ENCODE results near the gene PBX1.

PBX1 gene

DNA sequence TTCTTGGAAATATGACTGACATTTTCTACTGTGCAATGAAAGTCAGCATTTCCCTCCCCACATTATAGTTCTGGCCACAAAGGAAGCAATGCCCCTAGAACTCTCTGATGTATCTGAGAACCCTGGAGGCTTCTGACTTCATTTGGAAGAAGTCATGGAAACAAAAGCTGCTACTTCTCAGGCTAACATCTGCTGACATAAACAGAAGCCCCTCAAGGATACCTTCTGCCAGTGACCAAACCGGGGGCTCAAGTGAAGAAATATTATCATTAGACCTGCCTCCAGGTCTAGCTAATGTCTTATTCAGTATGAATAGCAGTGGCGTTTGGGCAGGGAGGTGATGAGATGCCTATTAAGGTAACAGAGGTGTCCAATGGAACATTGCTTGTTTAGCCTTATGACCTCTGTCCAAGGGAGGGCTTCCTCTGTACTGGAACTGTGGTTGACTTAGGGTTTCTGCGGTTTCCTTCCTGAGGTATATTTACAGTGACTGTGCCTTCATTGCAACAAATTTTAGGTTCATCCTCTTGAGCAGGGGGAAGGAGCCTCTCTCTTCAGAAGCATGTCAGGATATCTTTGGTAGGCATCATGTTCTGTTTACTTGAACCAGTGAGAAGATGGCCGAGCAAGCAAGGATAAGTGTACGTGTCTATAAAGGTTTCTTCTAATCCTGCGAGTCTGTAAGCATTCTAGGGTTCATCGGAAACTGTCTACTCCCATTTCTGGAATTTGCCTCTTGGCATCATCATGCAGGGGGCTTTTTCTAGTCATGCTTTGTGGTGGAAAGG, 161.7 kb downstream of the PBX1 start:
- Histone ChIP-seq H3K27me3 (ENCODE audit: low read depth, low read length) (no peaks in the 10 kb centered on the region), H3K36me3 (ENCODE audit: control insufficient read depth in 1 of 2, insufficient read depth in 2 of 2, low read length in 2 of 2) (no peaks in the 10 kb centered on the region), H3K9me3 (ENCODE audit: control insufficient read depth in 1 of 2, low read length in 2 of 2) (no peaks in the 10 kb centered on the region), H3K4me1 (ENCODE audit: control insufficient read depth in 1 of 2, insufficient read depth in 2 of 2, low read length in 2 of 2) (peaks cover 12 to 77% of the 10 kb centered on the region in 2 donors), H3K27ac (ENCODE audit: low read length) (no peak overlapping the region), H3K4me3 (ENCODE audit: low read depth in 1 of 2, low read length in 2 of 2) (no peak overlapping the region)

DNA sequence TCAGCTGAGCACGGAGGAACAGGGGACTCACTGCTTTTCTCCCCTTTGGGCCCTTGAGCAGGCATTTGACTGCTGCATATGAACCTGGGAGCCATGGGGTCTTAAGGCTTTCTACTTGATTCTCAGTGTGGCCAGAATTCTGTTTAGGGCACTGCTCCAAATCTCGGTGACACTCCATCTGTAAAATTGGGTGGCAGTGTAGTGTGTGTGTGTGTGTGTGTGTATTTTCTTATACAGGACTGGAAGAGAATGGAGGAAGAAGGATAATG, 162.2 kb downstream of the PBX1 start:
- no peak overlapping the region for H3K4me3 ChIP-seq (ENCODE audit: low read depth in 1 of 2, low read length in 2 of 2)
- H3K9me3 ChIP-seq (ENCODE audit: control insufficient read depth in 1 of 2, low read length in 2 of 2) = no peaks in the 10 kb centered on the region
- H3K27me3 ChIP-seq (ENCODE audit: low read depth, low read length) = no peaks in the 10 kb centered on the region
- H3K36me3 ChIP-seq (ENCODE audit: control insufficient read depth in 1 of 2, insufficient read depth in 2 of 2, low read length in 2 of 2) = no peaks in the 10 kb centered on the region
- H3K4me1 ChIP-seq (ENCODE audit: control insufficient read depth in 1 of 2, insufficient read depth in 2 of 2, low read length in 2 of 2) = peaks cover 12 to 77% of the 10 kb centered on the region in 2 donors
- H3K27ac ChIP-seq (ENCODE audit: low read length) = no peak overlapping the region

DNA sequence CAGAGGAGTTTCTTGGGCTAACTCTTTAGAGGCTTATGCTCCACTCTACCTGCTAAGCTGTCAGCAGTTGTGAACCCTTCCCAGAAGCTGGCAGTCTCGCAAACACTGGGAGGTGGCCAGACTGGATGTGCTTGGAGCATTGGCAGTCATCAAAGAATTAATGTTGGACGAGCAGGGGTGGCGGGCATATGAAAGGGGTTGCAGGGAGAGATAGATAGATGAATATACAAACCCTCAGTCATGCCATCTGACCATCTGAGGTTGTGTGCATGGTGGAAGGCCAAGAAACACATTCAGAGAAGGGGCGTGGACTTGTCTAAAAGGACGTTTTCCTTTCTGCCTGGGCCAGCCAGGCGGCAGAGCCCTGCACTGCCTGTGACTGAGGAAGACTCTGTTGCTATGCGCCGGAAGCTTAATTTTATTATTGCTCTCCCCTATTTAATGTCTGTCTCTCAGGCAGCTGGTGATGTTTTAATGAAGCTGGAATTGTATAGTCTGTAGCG, 164.4 kb downstream of the PBX1 start:
- Histone ChIP-seq H3K36me3 (ENCODE audit: control insufficient read depth in 1 of 2, insufficient read depth in 2 of 2, low read length in 2 of 2) (no peaks in the 10 kb centered on the region), H3K4me3 (ENCODE audit: low read depth in 1 of 2, low read length in 2 of 2) (no peak overlapping the region), H3K27me3 (ENCODE audit: low read depth, low read length) (no peaks in the 10 kb centered on the region), H3K27ac (ENCODE audit: low read length) (no peak overlapping the region), H3K4me1 (ENCODE audit: control insufficient read depth in 1 of 2, insufficient read depth in 2 of 2, low read length in 2 of 2) (peaks cover 16 to 71% of the 10 kb centered on the region in 2 donors), H3K9me3 (ENCODE audit: control insufficient read depth in 1 of 2, low read length in 2 of 2) (no peaks in the 10 kb centered on the region)

DNA sequence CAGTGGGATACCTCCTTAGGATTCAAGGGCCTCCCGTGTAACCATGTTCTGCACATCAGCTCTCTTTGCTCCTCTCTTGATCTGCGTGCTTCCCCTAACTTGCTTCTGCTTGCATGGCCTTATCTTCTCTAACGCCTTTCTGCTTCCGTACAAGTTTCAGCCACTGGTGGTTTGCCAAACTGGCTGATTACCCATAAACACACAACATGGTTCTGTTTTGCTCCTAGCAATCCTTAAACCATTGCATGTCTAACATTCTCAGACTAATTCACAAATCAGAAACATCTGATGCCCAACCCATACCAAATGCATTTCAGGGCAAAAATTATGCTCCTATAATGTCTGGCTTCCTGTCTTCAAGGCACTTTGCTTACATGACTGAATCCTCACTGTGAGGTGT, 166.4 kb downstream of the PBX1 start:
- Histone ChIP-seq H3K4me1 (ENCODE audit: control insufficient read depth in 1 of 2, insufficient read depth in 2 of 2, low read length in 2 of 2) (peaks cover 16 to 56% of the 10 kb centered on the region in 2 donors), H3K4me3 (ENCODE audit: low read depth in 1 of 2, low read length in 2 of 2) (no peak overlapping the region), H3K36me3 (ENCODE audit: control insufficient read depth in 1 of 2, insufficient read depth in 2 of 2, low read length in 2 of 2) (no peaks in the 10 kb centered on the region), H3K27me3 (ENCODE audit: low read depth, low read length) (no peaks in the 10 kb centered on the region), H3K27ac (ENCODE audit: low read length) (no peak overlapping the region), H3K9me3 (ENCODE audit: control insufficient read depth in 1 of 2, low read length in 2 of 2) (no peaks in the 10 kb centered on the region)

DNA sequence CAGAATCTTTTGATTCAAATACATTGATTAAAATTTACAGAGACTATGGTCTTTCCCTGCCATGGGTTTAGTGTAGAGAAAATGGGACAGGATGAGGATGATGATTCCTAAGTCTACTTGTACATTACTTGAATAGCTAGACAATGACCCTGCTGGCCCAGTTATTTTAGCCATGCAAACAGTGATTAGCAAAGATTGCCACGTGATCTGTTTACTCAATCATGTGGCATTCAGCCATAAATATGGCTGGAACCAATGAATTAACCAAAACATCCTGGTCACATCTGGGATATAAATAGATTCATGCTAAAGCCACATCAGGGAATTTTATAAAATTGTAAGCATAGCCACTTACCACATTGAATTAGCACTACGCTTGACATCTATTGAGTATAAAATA, 167.3 kb downstream of the PBX1 start:
- Histone ChIP-seq H3K36me3 (ENCODE audit: control insufficient read depth in 1 of 2, insufficient read depth in 2 of 2, low read length in 2 of 2) (no peaks in the 10 kb centered on the region), H3K27ac (ENCODE audit: low read length) (no peak overlapping the region), H3K27me3 (ENCODE audit: low read depth, low read length) (no peaks in the 10 kb centered on the region), H3K9me3 (ENCODE audit: control insufficient read depth in 1 of 2, low read length in 2 of 2) (no peaks in the 10 kb centered on the region), H3K4me3 (ENCODE audit: low read depth in 1 of 2, low read length in 2 of 2) (no peak overlapping the region), H3K4me1 (ENCODE audit: control insufficient read depth in 1 of 2, insufficient read depth in 2 of 2, low read length in 2 of 2) (peaks cover 16 to 47% of the 10 kb centered on the region in 2 donors)

DNA sequence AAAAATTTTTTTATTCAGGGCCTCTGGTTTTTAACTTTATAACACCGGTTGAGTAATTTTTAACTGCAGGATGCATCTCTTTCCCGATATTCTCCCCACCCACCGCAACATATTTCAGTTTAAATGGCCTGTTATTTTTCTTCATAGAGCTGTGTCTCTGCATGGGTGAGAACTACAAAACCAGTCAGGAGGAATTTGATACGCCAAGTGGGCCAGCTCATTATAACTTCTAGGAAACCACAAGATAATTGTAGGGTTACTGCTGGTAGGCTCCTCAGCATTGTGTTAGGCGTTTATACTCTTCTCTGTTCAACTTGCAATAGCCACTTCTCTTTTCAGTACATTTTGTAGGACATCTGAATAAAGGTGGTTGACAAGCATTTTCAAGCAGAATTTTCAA, 169.7 kb downstream of the PBX1 start:
- H3K27ac ChIP-seq (ENCODE audit: low read length) = no peak overlapping the region
- no peaks in the 10 kb centered on the region for H3K9me3 ChIP-seq (ENCODE audit: control insufficient read depth in 1 of 2, low read length in 2 of 2)
- H3K27me3 ChIP-seq (ENCODE audit: low read depth, low read length) = no peaks in the 10 kb centered on the region
- H3K4me1 ChIP-seq (ENCODE audit: control insufficient read depth in 1 of 2, insufficient read depth in 2 of 2, low read length in 2 of 2) = peaks cover 4 to 24% of the 10 kb centered on the region in 2 donors
- H3K36me3 ChIP-seq (ENCODE audit: control insufficient read depth in 1 of 2, insufficient read depth in 2 of 2, low read length in 2 of 2) = no peaks in the 10 kb centered on the region
- no peak overlapping the region for H3K4me3 ChIP-seq (ENCODE audit: low read depth in 1 of 2, low read length in 2 of 2)

DNA sequence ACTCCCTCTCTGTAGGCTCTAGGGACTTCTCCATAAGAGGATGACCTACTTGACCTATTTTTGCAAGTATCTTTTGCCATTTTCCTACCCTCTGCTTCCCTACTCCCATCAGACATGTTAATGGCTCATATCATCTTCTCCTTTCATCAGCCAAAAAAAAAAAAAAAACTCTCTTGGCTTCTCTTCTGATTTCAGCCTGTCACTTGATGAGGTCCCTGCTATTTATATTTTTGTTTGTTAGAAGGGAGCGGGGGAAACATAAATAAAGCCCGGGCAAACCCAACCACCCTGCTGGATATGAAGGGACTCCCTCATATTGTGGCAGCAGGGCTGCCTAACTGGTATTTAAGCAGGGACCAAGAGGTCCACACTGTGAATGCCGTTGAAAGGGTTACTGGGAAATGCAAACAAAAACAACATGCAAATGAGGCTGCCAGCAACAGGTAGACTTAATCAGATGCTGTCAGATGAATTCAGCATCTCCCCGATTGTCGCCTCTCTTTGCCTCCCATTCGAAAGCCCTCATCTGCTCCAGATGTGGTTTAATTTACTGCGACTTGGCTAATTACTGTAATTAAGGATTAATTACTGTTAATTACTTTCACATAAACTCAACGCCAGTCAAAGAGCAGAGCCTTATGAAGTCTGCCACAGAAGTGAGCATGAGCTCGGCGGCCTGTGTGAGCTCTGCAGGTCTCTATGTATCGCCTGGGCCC, 172.3 kb downstream of the PBX1 start:
- Histone ChIP-seq H3K27ac (ENCODE audit: low read length) (no peak overlapping the region), H3K9me3 (ENCODE audit: control insufficient read depth in 1 of 2, low read length in 2 of 2) (no peaks in the 10 kb centered on the region), H3K27me3 (ENCODE audit: low read depth, low read length) (no peaks in the 10 kb centered on the region), H3K4me3 (ENCODE audit: low read depth in 1 of 2, low read length in 2 of 2) (no peak overlapping the region), H3K36me3 (ENCODE audit: control insufficient read depth in 1 of 2, insufficient read depth in 2 of 2, low read length in 2 of 2) (no peaks in the 10 kb centered on the region), H3K4me1 (ENCODE audit: control insufficient read depth in 1 of 2, insufficient read depth in 2 of 2, low read length in 2 of 2) (peaks cover 2 to 3% of the 10 kb centered on the region in 2 donors)

DNA sequence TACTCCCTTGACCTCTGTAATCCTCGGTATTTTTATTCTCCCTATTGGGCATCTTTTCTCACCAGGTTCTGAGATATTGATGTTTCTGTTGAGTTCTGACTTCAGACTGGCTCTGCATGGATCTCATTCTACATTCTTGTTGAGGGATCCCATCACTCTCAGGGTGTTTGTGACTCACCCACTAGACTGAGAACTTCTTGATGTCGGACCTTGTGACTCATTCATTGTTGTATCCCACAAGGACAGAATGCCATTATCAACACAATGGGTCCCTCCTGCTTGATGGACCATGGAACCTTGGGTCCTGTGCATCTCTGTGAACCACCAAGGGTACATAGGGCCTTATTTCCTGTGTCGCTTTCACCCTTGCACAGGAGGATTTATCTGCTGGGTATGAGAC, 174.1 kb downstream of the PBX1 start:
- Histone ChIP-seq H3K36me3 (ENCODE audit: control insufficient read depth in 1 of 2, insufficient read depth in 2 of 2, low read length in 2 of 2) (no peaks in the 10 kb centered on the region), H3K27me3 (ENCODE audit: low read depth, low read length) (no peaks in the 10 kb centered on the region), H3K27ac (ENCODE audit: low read length) (no peak overlapping the region), H3K4me3 (ENCODE audit: low read depth in 1 of 2, low read length in 2 of 2) (no peak overlapping the region), H3K4me1 (ENCODE audit: control insufficient read depth in 1 of 2, insufficient read depth in 2 of 2, low read length in 2 of 2) (peaks cover 0 to 3% of the 10 kb centered on the region in 2 donors), H3K9me3 (ENCODE audit: control insufficient read depth in 1 of 2, low read length in 2 of 2) (no peaks in the 10 kb centered on the region)

DNA sequence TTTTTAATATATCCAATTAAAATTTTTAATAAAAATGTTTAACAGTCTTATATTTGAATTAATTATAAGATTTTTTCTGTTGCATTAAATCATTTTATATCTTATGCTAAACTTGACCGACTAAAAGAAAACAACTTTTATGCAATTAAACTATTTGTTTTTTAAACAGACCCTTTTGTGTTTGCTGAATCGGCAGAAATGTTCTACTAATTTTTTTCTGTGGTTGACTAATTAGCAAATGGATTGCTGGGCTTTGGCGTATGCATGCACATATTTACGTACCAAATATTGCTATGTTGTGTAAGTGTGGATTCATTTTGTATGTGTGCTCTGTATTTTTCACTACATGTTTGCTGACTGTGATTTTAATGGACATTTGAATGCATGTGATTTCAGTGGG, 174.8 kb downstream of the PBX1 start:
- H3K4me3 ChIP-seq (ENCODE audit: low read depth in 1 of 2, low read length in 2 of 2) = no peak overlapping the region
- no peak overlapping the region for H3K27ac ChIP-seq (ENCODE audit: low read length)
- no peaks in the 10 kb centered on the region for H3K9me3 ChIP-seq (ENCODE audit: control insufficient read depth in 1 of 2, low read length in 2 of 2)
- H3K4me1 ChIP-seq (ENCODE audit: control insufficient read depth in 1 of 2, insufficient read depth in 2 of 2, low read length in 2 of 2) = peaks cover 0 to 3% of the 10 kb centered on the region in 2 donors
- H3K27me3 ChIP-seq (ENCODE audit: low read depth, low read length) = no peaks in the 10 kb centered on the region
- no peaks in the 10 kb centered on the region for H3K36me3 ChIP-seq (ENCODE audit: control insufficient read depth in 1 of 2, insufficient read depth in 2 of 2, low read length in 2 of 2)

DNA sequence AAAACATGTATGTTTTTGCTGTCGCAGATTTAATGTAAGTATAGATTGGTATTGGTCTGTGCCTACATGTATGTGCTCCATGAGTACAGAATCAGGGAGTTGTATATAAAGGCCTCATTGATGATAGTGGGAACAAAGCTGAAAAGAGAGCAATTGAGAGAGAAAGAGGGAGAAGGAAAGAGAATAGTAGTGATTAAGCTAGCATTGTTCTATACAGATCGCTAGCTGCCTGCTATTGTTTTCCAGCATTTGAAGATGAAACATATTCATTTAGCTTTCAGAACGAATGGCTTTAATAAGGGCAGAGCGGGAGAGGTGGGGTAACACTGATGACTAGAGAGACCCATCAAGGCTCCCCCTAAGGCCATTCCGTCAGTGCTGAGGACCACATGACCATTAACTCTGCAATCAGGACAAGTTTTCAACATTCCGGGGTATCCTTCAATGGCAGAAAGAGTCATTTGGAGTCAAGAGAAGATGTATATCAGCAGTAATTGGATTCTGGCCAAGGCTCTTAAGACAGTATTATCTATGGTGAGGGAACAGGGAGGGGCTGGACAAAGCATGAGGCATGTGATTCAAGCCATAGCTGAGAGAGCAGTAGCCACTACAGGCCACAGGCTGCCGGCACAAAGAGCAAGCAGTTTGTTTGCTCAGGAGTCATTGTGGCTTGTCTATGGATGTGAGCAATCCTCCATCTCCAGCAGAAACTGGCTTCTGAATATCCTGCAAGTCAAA, 176.5 kb downstream of the PBX1 start:
- Histone ChIP-seq H3K4me1 (ENCODE audit: control insufficient read depth in 1 of 2, insufficient read depth in 2 of 2, low read length in 2 of 2) (peaks cover 0 to 3% of the 10 kb centered on the region in 2 donors), H3K9me3 (ENCODE audit: control insufficient read depth in 1 of 2, low read length in 2 of 2) (no peaks in the 10 kb centered on the region), H3K36me3 (ENCODE audit: control insufficient read depth in 1 of 2, insufficient read depth in 2 of 2, low read length in 2 of 2) (no peaks in the 10 kb centered on the region), H3K4me3 (ENCODE audit: low read depth in 1 of 2, low read length in 2 of 2) (no peak overlapping the region), H3K27me3 (ENCODE audit: low read depth, low read length) (no peaks in the 10 kb centered on the region), H3K27ac (ENCODE audit: low read length) (no peak overlapping the region)

DNA sequence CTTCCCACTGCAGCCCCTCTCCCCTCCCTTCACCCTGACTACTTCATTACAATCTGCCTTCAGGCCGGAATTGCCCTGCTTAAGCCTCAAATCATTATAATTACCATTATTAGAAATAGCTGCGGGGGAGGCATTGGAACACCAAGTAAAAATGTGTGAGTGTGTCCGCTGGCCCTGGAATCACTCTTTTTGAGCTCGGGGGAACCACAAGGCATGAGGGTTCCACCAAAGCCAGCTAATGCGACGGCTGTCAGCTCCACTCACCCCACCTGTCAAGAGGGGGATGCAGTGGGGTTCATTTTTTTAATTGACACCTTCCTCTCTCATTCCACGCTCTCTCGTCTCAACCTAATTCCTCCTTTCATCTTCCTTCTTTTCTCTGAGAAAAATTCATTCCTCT, 177.2 kb downstream of the PBX1 start:
- Histone ChIP-seq H3K27ac (ENCODE audit: low read length) (no peak overlapping the region), H3K27me3 (ENCODE audit: low read depth, low read length) (no peaks in the 10 kb centered on the region), H3K36me3 (ENCODE audit: control insufficient read depth in 1 of 2, insufficient read depth in 2 of 2, low read length in 2 of 2) (no peaks in the 10 kb centered on the region), H3K4me1 (ENCODE audit: control insufficient read depth in 1 of 2, insufficient read depth in 2 of 2, low read length in 2 of 2) (peaks cover 0 to 3% of the 10 kb centered on the region in 2 donors), H3K4me3 (ENCODE audit: low read depth in 1 of 2, low read length in 2 of 2) (no peak overlapping the region), H3K9me3 (ENCODE audit: control insufficient read depth in 1 of 2, low read length in 2 of 2) (no peaks in the 10 kb centered on the region)
